ENCODE data around the gene MT3.
A peak's percentile ranks its signal among the peaks of the same experiment; 100 is the strongest.
"Not testable (repeated sequence)": the region's sequence is repeated elsewhere in the genome, so short reads cannot be mapped to it uniquely, and the experiment has no call there.

Gene MT3

GRCh38 chr16:56610017-56610608 lies 20.8 kb downstream of the MT3 start:
- DNase-seq = peak; percentile 73

GRCh38 chr16:56610609-56611111 lies 21.3 kb downstream of the MT3 start:
- no peak for DNase-seq

- DNase-seq = no peak
Observed at GRCh38 chr16:56611281-56611833, 22.0 kb downstream of the MT3 start.

DNA sequence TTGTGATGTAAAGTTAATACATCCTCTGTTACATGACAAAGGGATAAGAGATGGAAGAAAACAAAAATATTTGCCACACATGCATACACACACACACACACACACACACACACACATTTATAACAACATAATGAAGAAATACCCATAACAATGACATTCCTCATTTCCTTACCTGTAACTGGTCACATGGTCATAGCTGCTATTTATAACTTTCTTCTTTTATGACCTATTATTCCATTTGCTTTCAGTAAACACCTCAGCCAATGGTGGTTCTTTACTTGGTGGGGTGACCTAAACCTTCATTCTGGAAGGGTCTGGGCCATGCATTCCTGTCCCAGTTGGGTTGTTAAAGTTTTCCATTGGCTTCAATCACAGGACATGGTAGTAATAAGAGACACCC lies 24.4 kb downstream of the MT3 start:
- DNase-seq = no peak

DNA sequence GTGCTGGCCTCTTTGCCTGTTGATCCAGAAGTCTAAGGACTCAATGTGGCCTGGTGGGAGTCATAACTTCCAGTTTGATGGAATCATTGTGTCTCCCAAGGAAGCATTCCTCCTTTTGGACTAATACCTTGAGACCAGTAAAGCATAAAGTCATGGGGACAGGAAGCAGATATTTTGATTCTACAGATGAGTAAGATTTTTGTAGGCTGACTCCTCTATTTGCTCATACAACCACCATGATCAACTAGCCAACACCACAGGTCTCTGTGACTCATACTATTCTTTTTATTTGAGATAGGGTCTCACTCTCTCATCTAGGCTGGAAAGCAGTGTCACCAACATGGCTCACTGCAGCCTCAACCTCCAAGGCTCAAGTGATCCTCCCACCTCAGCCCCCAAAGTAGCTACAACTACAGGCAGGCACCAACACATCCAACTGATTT lies 25.2 kb downstream of the MT3 start:
- no peak for DNase-seq

GRCh38 chr16:56615353-56615752 lies 26.0 kb downstream of the MT3 start:
- DNase-seq = no peak

DNA sequence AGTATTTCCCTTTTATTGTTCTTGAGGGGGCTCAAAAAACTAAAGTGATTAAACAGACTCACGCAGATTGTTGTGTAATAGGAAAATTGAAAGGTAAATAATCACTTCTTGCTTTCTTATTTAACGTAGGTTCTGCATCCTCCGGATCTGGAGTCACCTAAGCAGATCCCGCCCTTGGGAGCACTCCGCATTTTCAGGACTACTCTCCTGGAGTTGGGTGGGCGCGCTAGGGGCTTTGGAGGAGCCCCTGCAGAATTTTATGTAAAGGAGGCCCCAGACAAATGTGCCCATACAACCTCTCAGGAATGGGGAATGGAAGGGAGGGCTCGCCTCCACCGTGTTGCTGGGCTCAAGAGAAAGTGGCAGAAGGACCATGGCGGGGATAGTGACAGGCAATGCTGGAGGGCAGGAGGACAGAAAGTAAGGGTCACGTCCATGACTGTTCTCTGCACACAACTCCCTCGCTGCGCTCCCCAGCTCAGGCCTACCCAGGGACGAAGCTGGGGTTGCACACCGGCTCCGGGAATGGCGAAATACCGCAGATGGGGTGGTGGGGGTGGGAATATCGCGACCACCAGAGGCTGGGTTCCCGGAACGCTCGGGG lies 27.4 kb downstream of the MT3 start:
- no peak for DNase-seq

DNA sequence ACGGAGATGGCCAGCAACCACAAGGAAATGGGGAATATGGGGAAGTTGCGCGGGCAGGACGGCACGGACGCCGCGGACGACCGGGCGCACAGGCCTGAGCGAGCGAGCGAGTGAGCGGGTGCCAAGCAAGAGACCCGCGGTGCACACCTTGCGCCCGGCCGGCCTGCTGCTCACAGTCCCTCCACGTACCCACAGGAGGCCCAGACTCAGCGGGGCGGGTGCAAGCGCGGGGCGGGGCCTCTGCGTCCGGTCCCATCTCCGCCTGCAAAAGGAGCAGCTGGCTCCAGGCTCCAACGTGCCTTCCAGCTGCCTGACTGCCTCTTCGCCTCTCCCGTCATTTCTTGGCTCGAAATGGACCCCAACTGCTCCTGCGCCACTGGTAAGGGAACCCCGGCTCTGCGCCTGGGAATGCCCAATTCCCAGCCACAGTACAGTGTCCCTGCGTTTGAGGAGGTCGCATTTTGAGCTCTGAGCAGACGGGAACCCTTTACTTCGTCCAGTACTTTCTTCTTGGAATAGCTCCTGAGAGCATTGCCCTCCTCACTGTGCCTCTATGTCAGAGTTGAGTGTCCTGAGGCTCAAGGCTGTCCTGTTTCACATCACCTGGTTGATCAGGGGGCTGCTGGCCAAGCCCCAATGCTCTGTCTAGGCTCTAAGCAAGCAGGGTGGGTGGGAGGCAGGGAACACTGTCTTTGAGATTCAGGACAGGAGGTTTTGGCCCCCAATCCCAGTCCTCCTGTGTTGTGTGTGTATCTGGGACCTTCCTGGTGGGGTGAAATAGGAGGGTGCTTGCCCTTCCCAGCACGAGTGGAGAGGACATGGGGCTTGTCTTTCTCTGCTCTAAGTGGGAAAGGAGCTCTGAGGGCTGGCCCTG lies 28.1 kb downstream of the MT3 start:
- peak; percentile 78 for DNase-seq

GRCh38 chr16:56618138-56618537 lies 28.8 kb downstream of the MT3 start:
- DNase-seq = no peak

- no peak for DNase-seq
Observed at GRCh38 chr16:56620339-56620897, 31.1 kb downstream of the MT3 start.

- DNase-seq = not testable (repeated sequence)
Observed at GRCh38 chr16:56621665-56622445, 32.5 kb downstream of the MT3 start.

- not testable (repeated sequence) for DNase-seq
Observed at GRCh38 chr16:56623184-56623583, 33.9 kb downstream of the MT3 start.

DNA sequence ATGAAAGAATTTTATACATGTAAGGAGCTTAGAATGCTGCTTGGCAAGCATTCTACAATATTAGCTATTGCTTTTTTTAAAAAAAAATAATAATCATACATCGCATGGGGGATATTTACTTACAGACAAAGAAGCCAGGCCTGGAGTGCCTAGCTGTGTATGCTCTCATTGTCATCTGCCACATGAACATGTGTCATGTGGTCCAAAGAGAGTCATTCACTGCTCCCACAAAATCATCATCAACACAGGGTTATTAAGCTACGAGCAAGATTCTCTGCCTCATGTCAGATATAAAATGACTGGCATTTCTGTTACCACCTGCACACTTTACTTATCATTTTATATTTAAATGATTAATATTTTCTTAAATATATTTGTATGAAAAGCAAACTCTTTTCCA lies 34.3 kb downstream of the MT3 start:
- DNase-seq = no peak

- peak; percentile 40 for DNase-seq
Observed at GRCh38 chr16:56625140-56625942, 36.0 kb downstream of the MT3 start, which contains the start of gene MT1E. Gene MT1E (plus strand): TSS chr16:56625781. CDS start chr16:56625852, 71 bp downstream.

- DNase-seq = no peak
Observed at GRCh38 chr16:56625943-56626654, 36.8 kb downstream of the MT3 start.

- no peak for DNase-seq
Observed at GRCh38 chr16:56626685-56627084, 37.4 kb downstream of the MT3 start.

DNA sequence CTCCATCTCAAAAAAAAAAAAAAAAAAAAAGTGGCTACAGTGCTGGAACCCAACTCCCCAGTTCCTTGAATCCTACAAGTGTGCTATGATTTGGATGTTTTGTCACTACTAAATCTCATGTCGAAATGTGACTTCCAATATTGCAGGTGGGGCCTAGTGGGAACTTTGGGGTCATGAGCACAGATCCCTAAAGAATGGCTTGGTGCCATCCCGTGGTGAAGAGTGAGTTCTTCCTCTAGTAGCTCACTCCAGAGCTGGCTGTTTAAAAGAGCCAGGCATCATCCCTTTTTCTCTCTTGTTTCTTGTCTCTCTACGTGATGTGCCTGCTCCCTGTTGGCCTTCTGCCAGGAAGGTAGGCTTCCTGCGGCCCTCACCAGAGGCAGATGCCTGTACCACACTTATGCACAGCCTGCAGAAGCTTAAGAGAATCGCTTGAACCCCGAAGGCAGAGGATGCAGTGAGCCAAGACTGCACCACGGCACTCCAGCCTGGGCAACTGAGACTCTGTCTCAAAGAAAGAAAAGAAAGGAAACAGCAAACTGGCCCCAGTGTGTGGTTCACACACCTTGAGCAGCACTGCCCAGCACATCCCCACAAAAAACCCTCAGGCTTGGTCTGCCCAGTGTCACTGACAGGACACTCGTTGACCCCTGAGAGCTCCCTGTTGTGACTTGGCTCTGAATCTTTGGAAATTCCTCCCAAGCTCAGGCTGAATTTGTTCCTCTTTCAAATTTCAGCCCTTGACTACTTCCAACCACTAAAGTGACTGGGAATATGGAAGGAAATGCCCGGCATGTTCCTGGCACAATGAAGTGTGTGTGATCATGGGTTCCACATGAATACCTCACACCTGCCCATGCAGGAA lies 39.4 kb downstream of the MT3 start:
- DNase-seq = no peak

DNA sequence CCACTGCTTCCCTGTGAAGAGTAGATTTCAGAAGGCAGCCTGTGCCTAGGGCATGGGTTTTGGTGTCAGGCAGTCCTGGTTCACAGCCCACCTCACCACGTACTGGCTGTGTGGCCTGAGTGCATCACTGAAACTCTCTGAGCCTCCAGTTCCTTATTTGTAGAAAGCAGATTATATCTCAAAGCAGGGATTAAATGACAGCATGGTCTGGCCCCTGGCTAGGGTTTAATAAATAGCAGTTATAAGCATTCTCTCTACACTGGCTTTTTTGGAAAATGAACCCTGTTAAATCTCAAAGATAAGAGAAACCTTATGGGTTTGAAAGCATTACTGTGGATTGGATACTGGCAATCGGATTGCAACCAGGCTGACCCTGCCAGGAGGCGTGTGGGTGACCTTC lies 40.2 kb downstream of the MT3 start:
- DNase-seq = no peak

DNA sequence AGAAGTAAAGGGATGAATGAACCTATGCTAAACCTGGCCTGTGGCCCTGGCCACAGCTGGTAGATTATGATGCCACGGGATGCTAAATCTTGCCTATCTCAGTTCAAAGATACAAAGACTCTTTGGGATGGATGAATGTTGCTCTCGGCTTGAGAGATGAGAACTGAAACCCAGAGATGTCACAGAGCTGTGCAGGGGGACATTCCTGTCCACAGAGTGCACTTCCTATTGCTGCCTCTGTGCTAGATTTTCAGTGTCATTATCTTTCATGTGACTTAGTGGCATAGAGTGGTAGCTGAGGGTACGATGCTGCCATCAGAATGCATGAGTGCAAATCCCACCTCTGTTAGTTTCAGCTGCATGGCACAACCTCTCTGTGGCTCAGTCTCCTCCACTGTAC lies 40.8 kb downstream of the MT3 start:
- no peak for DNase-seq

DNA sequence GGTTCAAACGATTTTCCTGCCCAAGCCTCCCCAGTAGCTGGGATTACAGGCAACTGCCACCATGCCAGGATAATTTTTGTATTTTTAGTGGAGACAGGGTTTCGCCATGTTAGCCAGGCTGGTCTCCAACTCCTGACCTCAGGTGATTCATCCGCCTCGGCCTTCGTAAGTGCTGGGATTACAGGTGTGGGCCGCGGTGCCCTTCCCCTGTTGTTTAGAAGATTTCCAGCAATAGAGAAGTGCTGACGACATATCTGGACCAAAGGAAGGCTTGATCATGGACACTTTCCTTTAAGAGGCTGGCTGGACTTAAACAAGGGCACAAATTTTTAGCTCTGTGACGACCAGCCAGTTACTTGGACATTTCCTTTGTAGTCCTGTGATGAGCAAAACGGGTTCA lies 41.9 kb downstream of the MT3 start:
- DNase-seq = no peak
